DOHH2 (cell line): ENCODE measurements around the gene CGB3.
A peak's percentile ranks its signal among the peaks of the same experiment; 100 is the strongest.
"Not testable (repeated sequence)": the region's sequence is repeated elsewhere in the genome, so short reads cannot be mapped to it uniquely, and the experiment has no call there.

Source experiments
- H3F3A ChIP-seq: fragments of 200-600 bp; sonication (generic), shearing (Covaris generic); 2 replicates; pipeline ENCODE4 v1.6.0; 2016; ENCODE audit warnings: antibody characterized with exemption, mild to moderate bottlenecking; ENCODE audit not compliant: control insufficient read depth, insufficient read depth
- H3K27ac ChIP-seq: fragments of 200-600 bp; sonication (generic); 2 replicates; pipeline ENCODE4 v1.5.1; 2014; ENCODE audit warnings: low read depth, mild to moderate bottlenecking, low read length, moderate library complexity
- H3K27me3 ChIP-seq: fragments of 200-600 bp; sonication (generic); 2 replicates; pipeline ENCODE4 v1.6.1; 2014; ENCODE audit warnings: mild to moderate bottlenecking, low read length, mixed read lengths; ENCODE audit not compliant: control insufficient read depth
- H3K36me3 ChIP-seq: fragments of 200-600 bp; sonication (generic); 2 replicates; pipeline ENCODE4 v1.6.1; 2014; ENCODE audit warnings: mild to moderate bottlenecking, low read length, moderate library complexity, mixed read lengths; ENCODE audit not compliant: control insufficient read depth
- H3K4me1 ChIP-seq: fragments of 200-600 bp; sonication (generic); 2 replicates; pipeline ENCODE4 v1.6.1; 2014; ENCODE audit warnings: mild to moderate bottlenecking, low read length, mixed read lengths; ENCODE audit not compliant: control insufficient read depth
- H3K4me2 ChIP-seq: fragments of 200-600 bp; sonication (generic); 2 replicates; pipeline ENCODE4 v1.6.0; 2014; ENCODE audit warnings: mild to moderate bottlenecking, low read length, moderate library complexity
- H3K4me3 ChIP-seq: fragments of 200-600 bp; sonication (generic); 2 replicates; pipeline ENCODE4 v1.5.1; 2014; ENCODE audit warnings: mild to moderate bottlenecking, low read length, mixed read lengths
- H3K79me2 ChIP-seq: fragments of 200-600 bp; sonication (generic); 2 replicates; pipeline ENCODE4 v1.6.1; 2014; ENCODE audit warnings: mild to moderate bottlenecking, low read length, mixed read lengths; ENCODE audit not compliant: control insufficient read depth
- H3K9me2 ChIP-seq: fragments of 200-600 bp; sonication (generic); replicated peaks from 2 replicates; pipeline ENCODE4 v1.6.1; 2014; ENCODE audit warnings: mild to moderate bottlenecking, low read length, mixed read lengths; ENCODE audit not compliant: control insufficient read depth
- H3K9me3 ChIP-seq: fragments of 200-600 bp; sonication (generic); 2 replicates; pipeline ENCODE4 v1.6.1; 2014; ENCODE audit warnings: antibody characterized with exemption, low read length, mixed read lengths; ENCODE audit not compliant: control insufficient read depth, insufficient read depth
- H4K20me1 ChIP-seq: fragments of 200-600 bp; sonication (generic); 2 replicates; pipeline ENCODE4 v1.6.0; 2014; ENCODE audit warnings: low read depth, mild to moderate bottlenecking, antibody characterized with exemption, low read length, moderate library complexity; ENCODE audit not compliant: control insufficient read depth, insufficient read depth
- CTCF ChIP-seq: fragments of 200-600 bp; sonication (generic); IDR thresholded peaks from one replicate; pipeline ENCODE4 v1.5.1; 2014; ENCODE audit warnings: antibody characterized with exemption, mild to moderate bottlenecking, low read depth, low read length; ENCODE audit not compliant: poor library complexity, severe bottlenecking
- EZH2phosphoT487 ChIP-seq: fragments of 200-600 bp; sonication (generic); IDR thresholded peaks from 2 replicates; pipeline ENCODE4 v1.6.1; 2017; ENCODE audit warnings: borderline replicate concordance, mild to moderate bottlenecking, antibody characterized with exemption, low read length, moderate library complexity, mixed read lengths

The CGB3 gene

GRCh38 chr19:49042177-49042576, 18.0 kb upstream of the CGB3 start:
- Histone ChIP-seq H3K9me3 (no peaks in the 10 kb centered on the region), H3K27me3 (no peaks in the 10 kb centered on the region), H3K79me2 (no peaks in the 10 kb centered on the region), H3F3A (no peaks in the 10 kb centered on the region), H3K27ac (no peak overlapping the region), H3K9me2 (no peaks in the 10 kb centered on the region), H4K20me1 (no peaks in the 10 kb centered on the region), H3K4me2 (no peak overlapping the region), H3K36me3 (no peaks in the 10 kb centered on the region), H3K4me3 (no peak overlapping the region), H3K4me1 (no peaks in the 10 kb centered on the region)
- TF ChIP-seq EZH2phosphoT487 (no peak), CTCF (no peak)

- not testable (repeated sequence) for H3K9me3 ChIP-seq, H3F3A ChIP-seq, H3K27me3 ChIP-seq, H4K20me1 ChIP-seq, H3K36me3 ChIP-seq, H3K4me2 ChIP-seq, H3K4me3 ChIP-seq, H3K27ac ChIP-seq, H3K79me2 ChIP-seq, H3K4me1 ChIP-seq, H3K9me2 ChIP-seq
These were observed 15.6 kb upstream of the CGB3 start for GRCh38 chr19:49039736-49040135.

GRCh38 chr19:49038557-49039276, 14.6 kb upstream of the CGB3 start:
- H3K4me3 ChIP-seq, H4K20me1 ChIP-seq, H3K27ac ChIP-seq, H3K4me2 ChIP-seq, H3K27me3 ChIP-seq, H3K9me2 ChIP-seq, H3K4me1 ChIP-seq, H3K79me2 ChIP-seq, H3F3A ChIP-seq, H3K36me3 ChIP-seq, H3K9me3 ChIP-seq: not testable (repeated sequence)

GRCh38 chr19:49038111-49038510, 14.0 kb upstream of the CGB3 start:
- not testable (repeated sequence) for H3K9me2 ChIP-seq, H3K4me2 ChIP-seq, H3K4me1 ChIP-seq, H3K27me3 ChIP-seq, H3K9me3 ChIP-seq, H3K36me3 ChIP-seq, H3K27ac ChIP-seq, H3F3A ChIP-seq, H3K4me3 ChIP-seq, H4K20me1 ChIP-seq, H3K79me2 ChIP-seq

- H3K79me2 ChIP-seq, H3K27ac ChIP-seq, H3K4me3 ChIP-seq, H3K27me3 ChIP-seq, H3K4me2 ChIP-seq, H3K36me3 ChIP-seq, H4K20me1 ChIP-seq, H3K9me2 ChIP-seq, H3F3A ChIP-seq, H3K9me3 ChIP-seq, H3K4me1 ChIP-seq: not testable (repeated sequence)
- peak; percentile 75 for TF ChIP-seq CTCF
These were observed 12.7 kb upstream of the CGB3 start, which contains the start of gene CGB1 for GRCh38 chr19:49036815-49037214. Gene CGB1, minus strand, starts transcription at chr19:49036895. Its CDS starts 184 bp downstream, at chr19:49036711.
